ENCODE data around the gene BBX.

BBX gene

DNA sequence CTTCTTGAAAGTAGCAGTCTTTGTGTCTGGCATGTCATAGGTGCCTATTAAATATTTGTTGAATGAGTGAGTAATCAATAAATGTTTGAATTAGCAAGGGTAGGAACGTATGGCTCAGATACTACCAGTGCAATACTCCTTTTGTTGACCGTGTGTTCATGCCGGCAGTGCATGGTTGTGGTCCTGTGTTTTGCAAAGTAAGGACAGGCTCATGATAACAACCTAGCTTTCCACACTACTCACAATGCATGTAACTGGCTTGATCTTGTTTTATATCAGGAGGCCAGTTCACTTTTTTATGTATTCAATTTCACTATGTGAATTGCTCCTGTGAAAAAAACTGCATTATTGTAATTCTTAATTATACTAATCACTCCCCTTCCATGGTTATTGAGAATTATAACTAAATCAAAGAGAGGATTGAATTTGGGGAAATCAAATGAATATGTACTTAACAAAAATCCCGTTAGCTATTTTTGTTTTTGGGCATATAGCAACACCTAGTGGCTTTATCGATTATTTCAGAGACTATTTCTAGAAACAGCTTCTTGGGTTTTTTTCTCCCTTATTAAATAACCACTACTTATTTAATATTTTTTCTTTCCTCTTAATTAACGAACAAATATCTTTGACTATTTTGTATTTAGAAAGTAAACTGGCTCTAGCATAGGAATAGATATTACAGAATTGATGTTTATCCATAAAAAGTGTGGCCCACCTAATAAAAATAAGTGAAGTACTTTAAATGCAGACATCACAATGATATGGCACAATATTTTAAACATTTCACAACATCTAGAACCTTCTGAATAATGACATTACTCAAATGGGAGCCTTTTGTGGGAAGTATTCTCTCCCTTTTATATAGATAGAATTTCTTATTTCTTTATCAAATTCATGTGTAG lies 218.5 kb downstream of the BBX start:
- H3K27me3 ChIP-seq (ENCODE audit: control insufficient read depth, insufficient read depth, low read length), result no peaks in the 10 kb centered on the region
- no peaks in the 10 kb centered on the region for H3K36me3 ChIP-seq (ENCODE audit: control insufficient read depth, insufficient read depth, low read length)
- no peak overlapping the region for H3K9ac ChIP-seq (ENCODE audit: low read depth, low read length)
- no peaks in the 10 kb centered on the region for H3K9me3 ChIP-seq (ENCODE audit: control insufficient read depth, insufficient read depth, low read length)
- H3K4me3 ChIP-seq (ENCODE audit: low read depth, low read length), result no peak overlapping the region
- H3K4me1 ChIP-seq (ENCODE audit: control insufficient read depth, insufficient read depth, low read length), result peaks cover 7% of the 10 kb centered on the region; the same call in 1 of the 2 replicates
- H3K27ac ChIP-seq (ENCODE audit: low read depth, low read length), result no peak overlapping the region

DNA sequence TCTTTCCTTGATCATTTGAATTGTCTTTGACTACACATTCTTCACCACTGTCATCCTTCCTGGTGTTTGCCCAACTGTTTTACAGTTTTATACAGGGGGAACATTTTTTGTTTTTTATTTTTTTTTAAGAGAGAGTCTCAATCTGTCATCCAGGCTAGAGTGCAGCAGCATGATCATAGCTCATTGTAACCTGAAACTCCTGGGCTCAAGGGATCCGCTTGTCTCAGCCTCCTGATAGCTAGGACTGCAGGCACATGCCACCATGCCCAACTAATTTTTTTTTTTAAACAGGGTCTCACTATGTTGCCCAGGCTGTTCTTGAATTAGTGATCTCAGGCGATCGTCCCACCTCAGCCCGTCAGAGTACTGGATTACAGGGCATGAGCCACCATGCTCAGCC lies 222.6 kb downstream of the BBX start:
- 0 out of 2 replicates have a peak, but pooled peaks cover 2% of the 10 kb centered on the region for H3K36me3 ChIP-seq (ENCODE audit: control insufficient read depth, insufficient read depth, low read length)
- no peak overlapping the region for H3K4me3 ChIP-seq (ENCODE audit: low read depth, low read length)

DNA sequence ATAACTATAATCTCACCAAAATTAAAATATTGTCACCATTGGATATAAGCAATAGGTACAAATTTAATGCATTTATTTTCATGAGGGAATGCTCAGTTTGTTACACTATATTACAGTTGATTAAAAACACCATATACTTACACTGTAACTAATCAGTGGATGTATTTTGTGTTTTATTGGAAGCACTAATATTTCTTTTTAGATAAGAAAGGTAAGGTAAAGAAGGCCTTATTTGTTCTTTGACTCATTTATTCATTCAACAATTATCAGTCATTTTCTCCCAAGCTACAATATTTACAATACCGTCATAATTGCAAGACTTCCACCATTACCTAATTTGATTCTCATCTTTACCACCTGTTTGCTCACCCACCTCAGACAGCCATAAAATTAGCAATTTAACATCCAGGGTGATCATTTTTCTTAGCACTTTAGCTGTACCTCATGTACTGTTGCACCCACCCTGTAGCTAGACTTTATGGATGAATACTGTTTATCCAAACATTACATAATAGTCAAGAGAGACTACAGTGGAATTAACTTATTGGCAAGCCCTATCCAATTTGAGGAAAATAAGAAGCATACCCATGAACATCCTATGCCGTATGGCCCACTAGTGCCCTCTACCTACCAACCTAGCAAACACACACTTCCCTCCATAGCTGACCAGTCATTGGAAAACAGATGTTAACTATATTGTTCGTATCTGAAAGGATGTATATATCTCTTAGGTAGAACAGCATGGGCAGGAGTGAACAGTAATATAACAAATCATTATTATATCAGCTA lies 229.6 kb downstream of the BBX start:
- Histone ChIP-seq H3K4me1 (ENCODE audit: control insufficient read depth, insufficient read depth, low read length) (no peaks in the 10 kb centered on the region), H3K36me3 (ENCODE audit: control insufficient read depth, insufficient read depth, low read length) (peaks cover 4% of the 10 kb centered on the region), H3K9ac (ENCODE audit: low read depth, low read length) (no peak overlapping the region), H3K27me3 (ENCODE audit: control insufficient read depth, insufficient read depth, low read length) (no peaks in the 10 kb centered on the region), H3K9me3 (ENCODE audit: control insufficient read depth, insufficient read depth, low read length) (no peaks in the 10 kb centered on the region), H3K27ac (ENCODE audit: low read depth, low read length) (no peak overlapping the region), H3K4me3 (ENCODE audit: low read depth, low read length) (no peak overlapping the region)

More for the DNA sequence above, 222.6 kb downstream of the BBX start:
- Histone ChIP-seq H3K4me1 (ENCODE audit: control insufficient read depth, insufficient read depth, low read length) (peaks cover 7% of the 10 kb centered on the region; the same call in 1 of the 2 replicates), H3K27ac (ENCODE audit: low read depth, low read length) (no peak overlapping the region), H3K9me3 (ENCODE audit: control insufficient read depth, insufficient read depth, low read length) (no peaks in the 10 kb centered on the region), H3K9ac (ENCODE audit: low read depth, low read length) (no peak overlapping the region), H3K27me3 (ENCODE audit: control insufficient read depth, insufficient read depth, low read length) (no peaks in the 10 kb centered on the region)

DNA sequence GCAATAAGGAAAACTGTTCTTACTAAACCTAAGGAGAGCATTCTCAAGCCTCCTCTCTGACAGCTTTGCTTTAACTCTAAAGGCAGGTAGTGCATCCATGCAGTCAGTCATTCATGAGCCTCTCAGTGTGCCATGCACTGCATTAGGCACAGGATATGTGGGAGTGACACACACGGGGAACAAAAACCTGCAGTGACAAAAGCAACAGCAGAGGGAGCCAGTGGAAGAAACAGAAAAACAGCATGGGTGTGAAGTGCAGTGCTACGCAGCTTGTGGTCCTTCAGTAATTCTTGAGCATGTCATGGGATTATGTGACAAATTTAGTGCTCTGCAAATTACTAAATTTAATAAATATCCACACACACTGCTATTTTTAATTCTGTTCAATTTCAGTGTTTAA lies 230.7 kb downstream of the BBX start:
- H3K27ac ChIP-seq (ENCODE audit: low read depth, low read length), result no peak overlapping the region
- peaks cover 4% of the 10 kb centered on the region for H3K36me3 ChIP-seq (ENCODE audit: control insufficient read depth, insufficient read depth, low read length)
- no peak overlapping the region for H3K4me3 ChIP-seq (ENCODE audit: low read depth, low read length)
- no peaks in the 10 kb centered on the region for H3K9me3 ChIP-seq (ENCODE audit: control insufficient read depth, insufficient read depth, low read length)
- no peak overlapping the region for H3K9ac ChIP-seq (ENCODE audit: low read depth, low read length)
- no peaks in the 10 kb centered on the region for H3K27me3 ChIP-seq (ENCODE audit: control insufficient read depth, insufficient read depth, low read length)
- H3K4me1 ChIP-seq (ENCODE audit: control insufficient read depth, insufficient read depth, low read length), result no peaks in the 10 kb centered on the region

DNA sequence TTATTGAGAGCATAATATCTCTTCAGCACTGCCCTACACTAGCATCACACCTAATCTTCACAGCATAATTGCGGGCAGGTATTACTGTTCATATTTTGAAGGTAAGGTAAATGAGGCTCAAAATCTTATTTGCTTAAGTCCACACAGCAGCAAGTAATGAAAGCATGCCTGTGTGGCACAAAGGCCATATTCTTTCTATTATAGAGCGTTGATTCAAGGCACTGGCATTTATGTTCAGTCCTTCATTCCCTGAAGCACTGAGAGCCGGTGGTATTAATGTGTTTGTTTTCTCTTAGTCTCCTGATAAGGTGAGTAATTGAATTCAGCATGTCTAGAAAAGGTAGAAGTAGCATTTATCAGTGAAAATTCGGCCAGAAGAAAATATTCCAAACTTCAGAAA lies 231.2 kb downstream of the BBX start:
- no peak overlapping the region for H3K4me3 ChIP-seq (ENCODE audit: low read depth, low read length)
- H3K27me3 ChIP-seq (ENCODE audit: control insufficient read depth, insufficient read depth, low read length), result no peaks in the 10 kb centered on the region
- H3K27ac ChIP-seq (ENCODE audit: low read depth, low read length), result no peak overlapping the region
- H3K4me1 ChIP-seq (ENCODE audit: control insufficient read depth, insufficient read depth, low read length), result no peaks in the 10 kb centered on the region
- no peak overlapping the region for H3K9ac ChIP-seq (ENCODE audit: low read depth, low read length)
- H3K9me3 ChIP-seq (ENCODE audit: control insufficient read depth, insufficient read depth, low read length), result no peaks in the 10 kb centered on the region
- H3K36me3 ChIP-seq (ENCODE audit: control insufficient read depth, insufficient read depth, low read length), result peaks cover 4% of the 10 kb centered on the region

DNA sequence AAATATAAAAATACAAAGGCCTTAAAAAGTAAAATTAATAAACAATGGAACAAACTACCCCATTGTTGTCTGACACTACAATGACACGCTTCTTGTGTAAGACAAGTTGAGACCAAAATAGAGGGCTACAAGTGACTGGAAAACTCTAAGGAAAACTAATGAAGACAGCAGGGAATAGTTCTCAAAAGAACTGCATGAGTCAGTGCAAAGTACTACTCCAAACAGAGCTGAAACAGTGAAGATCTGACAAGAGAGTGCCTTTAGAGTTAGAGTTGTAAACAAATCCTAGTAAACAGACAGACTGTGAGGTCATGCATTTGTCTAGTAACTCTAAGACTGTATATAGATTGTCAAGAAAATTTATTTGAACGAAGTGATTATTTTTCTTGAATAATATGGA lies 233.9 kb downstream of the BBX start:
- H3K27ac ChIP-seq (ENCODE audit: low read depth, low read length), result no peak overlapping the region
- no peaks in the 10 kb centered on the region for H3K9me3 ChIP-seq (ENCODE audit: control insufficient read depth, insufficient read depth, low read length)
- H3K4me3 ChIP-seq (ENCODE audit: low read depth, low read length), result no peak overlapping the region
- no peak overlapping the region for H3K9ac ChIP-seq (ENCODE audit: low read depth, low read length)
- H3K36me3 ChIP-seq (ENCODE audit: control insufficient read depth, insufficient read depth, low read length), result peaks cover 4% of the 10 kb centered on the region
- no peaks in the 10 kb centered on the region for H3K27me3 ChIP-seq (ENCODE audit: control insufficient read depth, insufficient read depth, low read length)
- H3K4me1 ChIP-seq (ENCODE audit: control insufficient read depth, insufficient read depth, low read length), result no peaks in the 10 kb centered on the region

DNA sequence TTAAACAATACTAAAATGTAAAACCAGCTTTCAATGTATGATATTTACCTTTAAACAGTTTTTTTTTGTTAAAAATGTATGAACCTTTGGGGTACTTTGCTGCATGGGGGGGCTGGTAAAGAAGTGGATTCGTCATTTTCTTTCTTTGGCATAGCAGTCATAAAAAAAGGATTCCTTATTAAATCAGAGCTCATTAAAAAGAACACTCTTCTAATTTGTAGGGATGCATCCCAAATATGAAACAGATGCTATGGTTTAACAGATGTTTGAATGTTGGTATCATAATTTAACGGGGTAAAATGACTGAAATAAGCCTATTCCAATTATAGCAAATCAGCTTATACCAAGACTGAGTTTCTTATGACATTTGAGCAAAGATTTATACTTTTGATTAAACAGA lies 234.4 kb downstream of the BBX start:
- no peaks in the 10 kb centered on the region for H3K27me3 ChIP-seq (ENCODE audit: control insufficient read depth, insufficient read depth, low read length)
- no peaks in the 10 kb centered on the region for H3K9me3 ChIP-seq (ENCODE audit: control insufficient read depth, insufficient read depth, low read length)
- H3K9ac ChIP-seq (ENCODE audit: low read depth, low read length), result no peak overlapping the region
- H3K27ac ChIP-seq (ENCODE audit: low read depth, low read length), result no peak overlapping the region
- H3K4me1 ChIP-seq (ENCODE audit: control insufficient read depth, insufficient read depth, low read length), result no peaks in the 10 kb centered on the region
- no peak overlapping the region for H3K4me3 ChIP-seq (ENCODE audit: low read depth, low read length)
- peaks cover 4% of the 10 kb centered on the region; the same call in 1 of the 2 replicates for H3K36me3 ChIP-seq (ENCODE audit: control insufficient read depth, insufficient read depth, low read length)

DNA sequence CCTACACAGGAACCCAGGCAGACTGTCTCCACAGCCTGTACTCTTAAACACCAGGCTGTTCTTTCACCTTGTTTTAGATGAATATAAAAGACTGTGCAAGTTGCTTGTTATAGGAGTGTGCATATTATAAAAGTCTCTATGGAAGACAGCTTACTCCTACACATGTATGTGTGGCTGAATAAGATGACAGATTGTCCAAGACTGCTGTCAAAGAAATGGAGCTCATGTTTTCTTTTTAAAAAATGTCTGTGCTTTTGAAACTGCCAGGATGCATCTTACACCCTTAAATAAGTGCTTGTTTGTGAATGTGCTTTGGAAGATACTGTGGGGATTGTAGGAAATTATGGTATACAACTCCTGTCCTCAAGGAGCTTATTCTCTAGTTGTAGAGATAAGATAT lies 237.4 kb downstream of the BBX start:
- H3K9me3 ChIP-seq (ENCODE audit: control insufficient read depth, insufficient read depth, low read length), result no peaks in the 10 kb centered on the region
- H3K9ac ChIP-seq (ENCODE audit: low read depth, low read length), result no peak overlapping the region
- H3K27ac ChIP-seq (ENCODE audit: low read depth, low read length), result no peak overlapping the region
- H3K36me3 ChIP-seq (ENCODE audit: control insufficient read depth, insufficient read depth, low read length), result peaks cover 4% of the 10 kb centered on the region; the same call in 1 of the 2 replicates
- H3K4me1 ChIP-seq (ENCODE audit: control insufficient read depth, insufficient read depth, low read length), result no peaks in the 10 kb centered on the region
- H3K27me3 ChIP-seq (ENCODE audit: control insufficient read depth, insufficient read depth, low read length), result no peaks in the 10 kb centered on the region
- no peak overlapping the region for H3K4me3 ChIP-seq (ENCODE audit: low read depth, low read length)

DNA sequence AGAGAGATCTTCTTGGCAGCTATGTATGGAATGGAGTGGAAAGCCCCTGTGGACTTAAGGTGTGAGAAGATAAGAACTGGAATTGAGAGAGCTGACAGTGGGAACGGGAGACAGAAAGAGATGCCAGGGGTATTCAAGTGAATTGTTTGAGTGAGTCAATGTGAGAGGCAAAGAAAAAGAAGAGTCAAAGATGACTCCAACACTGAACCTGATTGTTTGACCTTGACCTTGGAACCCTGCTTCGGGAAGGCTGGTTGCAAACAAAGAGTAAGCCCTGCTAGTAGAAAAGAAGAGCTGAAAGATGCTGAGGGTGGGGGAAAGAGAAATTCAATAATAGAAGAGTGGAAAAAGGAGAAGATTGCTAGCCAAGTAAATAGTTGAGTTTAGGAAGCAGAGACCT lies 238.6 kb downstream of the BBX start:
- no peak overlapping the region for H3K27ac ChIP-seq (ENCODE audit: low read depth, low read length)
- H3K27me3 ChIP-seq (ENCODE audit: control insufficient read depth, insufficient read depth, low read length), result no peaks in the 10 kb centered on the region
- H3K36me3 ChIP-seq (ENCODE audit: control insufficient read depth, insufficient read depth, low read length), result peaks cover 4% of the 10 kb centered on the region; the same call in 1 of the 2 replicates
- H3K4me3 ChIP-seq (ENCODE audit: low read depth, low read length), result no peak overlapping the region
- no peaks in the 10 kb centered on the region for H3K4me1 ChIP-seq (ENCODE audit: control insufficient read depth, insufficient read depth, low read length)
- H3K9me3 ChIP-seq (ENCODE audit: control insufficient read depth, insufficient read depth, low read length), result no peaks in the 10 kb centered on the region
- H3K9ac ChIP-seq (ENCODE audit: low read depth, low read length), result no peak overlapping the region

DNA sequence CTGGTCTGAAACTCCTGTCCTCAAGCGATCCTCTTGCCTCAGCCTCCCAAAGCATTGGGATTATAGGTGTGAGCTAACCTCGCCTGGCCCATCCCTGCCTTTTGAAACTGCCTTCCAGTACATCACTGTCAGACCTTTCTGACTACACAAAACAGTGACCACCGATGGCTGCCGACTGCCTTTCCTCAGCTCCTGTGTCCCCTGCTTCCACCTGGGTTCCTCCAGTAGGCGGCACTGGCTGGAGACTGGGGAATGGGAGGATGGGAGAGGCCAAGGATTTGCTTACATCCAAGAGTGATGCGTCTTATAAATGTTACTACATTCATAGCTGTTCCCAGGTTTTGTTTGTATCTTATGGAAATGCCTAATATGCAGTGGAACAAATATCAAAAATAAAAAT lies 242.8 kb downstream of the BBX start:
- Histone ChIP-seq H3K4me1 (ENCODE audit: control insufficient read depth, insufficient read depth, low read length) (no peaks in the 10 kb centered on the region), H3K9ac (ENCODE audit: low read depth, low read length) (no peak overlapping the region), H3K36me3 (ENCODE audit: control insufficient read depth, insufficient read depth, low read length) (no peaks in the 10 kb centered on the region), H3K27me3 (ENCODE audit: control insufficient read depth, insufficient read depth, low read length) (no peaks in the 10 kb centered on the region), H3K4me3 (ENCODE audit: low read depth, low read length) (no peak overlapping the region), H3K9me3 (ENCODE audit: control insufficient read depth, insufficient read depth, low read length) (no peaks in the 10 kb centered on the region), H3K27ac (ENCODE audit: low read depth, low read length) (no peak overlapping the region)

Data from HUES48 (cell line).